Hematopoietic multipotent progenitor cell treated with erythropoietin and hydrocortisone succinate and interleukin-3 and kit ligand, for 8 days (in vitro differentiated cells): ENCODE measurements around the gene HOOK2.

Experiments used
- DNase-seq: peaks from one replicate; pipeline ENCODE4 v3.0.0-alpha.2; 2015

HOOK2 gene

DNA sequence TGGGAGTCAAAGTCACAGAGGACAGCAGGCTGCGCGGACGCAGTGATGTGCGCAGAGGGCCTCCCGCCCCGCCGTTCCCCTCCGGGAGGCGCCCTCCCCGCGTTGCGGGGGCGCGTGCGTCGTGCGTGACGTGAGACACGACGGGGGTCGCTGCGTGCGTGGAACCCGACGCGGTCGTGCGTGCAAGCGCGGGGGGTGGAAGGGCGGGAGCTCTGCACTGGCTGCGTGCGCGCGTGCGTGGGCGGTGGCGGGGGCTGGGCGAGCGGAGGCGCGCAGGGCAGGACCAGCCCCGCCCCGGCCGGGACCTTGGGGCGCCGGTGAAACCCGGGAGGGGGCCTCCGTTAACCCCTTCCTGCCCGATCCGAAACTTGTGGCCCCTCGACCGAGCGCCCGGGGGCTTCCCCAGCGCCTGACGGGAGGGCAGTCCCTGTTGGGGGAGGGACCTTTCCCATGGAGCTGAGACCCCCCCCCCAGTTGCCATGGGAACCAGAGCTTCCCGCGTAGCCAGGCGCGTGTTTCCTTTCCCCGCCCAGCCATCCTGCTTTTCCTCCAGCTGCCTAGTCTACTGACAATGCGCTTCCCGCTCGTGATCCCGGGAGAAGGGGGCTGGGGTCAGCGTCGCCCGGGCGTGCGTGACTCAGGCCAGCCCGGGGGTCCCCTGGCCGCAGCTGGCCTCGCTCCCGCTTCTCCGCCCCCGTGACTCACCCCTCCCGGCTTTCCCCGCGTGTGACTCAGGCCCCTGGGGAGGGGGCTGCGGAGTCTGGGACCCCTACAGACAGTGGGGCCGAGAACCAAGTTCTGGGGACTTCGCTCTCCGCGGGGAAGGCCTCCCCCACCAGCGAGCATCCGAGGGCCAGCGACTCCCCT lies 7.3 kb upstream of the HOOK2 start:
- peak; percentile 75 for DNase-seq

DNA sequence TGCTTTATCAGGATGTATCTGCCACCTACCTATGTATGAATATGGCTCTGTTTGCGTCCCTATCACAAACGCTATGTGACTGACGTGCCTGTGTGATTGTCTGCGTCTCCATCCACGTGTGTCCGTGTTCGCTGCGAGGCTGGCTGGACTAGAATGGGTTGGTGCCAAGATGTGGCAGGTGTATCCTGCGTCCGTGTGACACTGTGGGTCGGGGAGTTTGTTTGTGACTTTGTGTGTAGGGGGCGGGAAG lies 6.7 kb upstream of the HOOK2 start:
- no peak for DNase-seq

DNA sequence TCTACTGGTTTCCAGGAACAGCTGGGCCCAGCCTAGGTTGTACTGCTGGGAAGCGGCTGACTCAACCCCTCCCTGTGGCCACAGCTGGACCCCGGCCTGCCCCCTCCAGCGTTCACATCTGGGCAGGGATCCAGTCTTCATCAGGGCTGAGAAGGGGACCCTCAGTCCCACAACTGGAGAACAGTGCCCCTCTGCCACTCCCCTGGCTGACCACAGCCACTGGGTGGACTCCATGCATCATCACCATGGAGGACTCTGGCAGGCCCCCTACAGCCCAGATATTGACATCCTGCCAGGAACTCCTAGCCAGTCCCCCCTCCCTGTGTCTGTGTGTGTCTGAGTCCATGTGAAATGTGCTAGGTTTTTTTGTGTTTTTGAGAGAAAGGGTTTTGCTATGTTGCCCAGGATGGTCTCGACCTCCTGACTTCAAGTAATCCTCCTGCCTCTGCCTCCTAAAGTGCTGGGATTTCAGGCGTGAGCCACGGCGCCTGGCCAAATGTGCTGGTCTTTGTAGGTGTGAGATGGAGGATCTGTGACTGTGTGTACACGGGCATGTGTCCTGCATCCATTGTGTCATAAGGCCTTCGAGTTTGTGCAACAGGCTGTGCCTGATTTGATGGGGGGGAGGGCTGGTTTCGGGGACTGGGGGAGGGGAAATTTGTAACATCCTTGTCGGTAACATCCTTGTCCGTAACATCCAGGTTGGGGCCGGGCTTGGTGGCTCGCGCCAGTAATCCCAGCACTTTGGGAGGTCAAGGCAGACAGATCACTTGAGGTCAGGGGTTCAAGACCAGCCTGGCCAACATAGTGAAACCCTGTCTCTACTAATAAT lies 4.0 kb upstream of the HOOK2 start:
- DNase-seq: peak; percentile 64

DNA sequence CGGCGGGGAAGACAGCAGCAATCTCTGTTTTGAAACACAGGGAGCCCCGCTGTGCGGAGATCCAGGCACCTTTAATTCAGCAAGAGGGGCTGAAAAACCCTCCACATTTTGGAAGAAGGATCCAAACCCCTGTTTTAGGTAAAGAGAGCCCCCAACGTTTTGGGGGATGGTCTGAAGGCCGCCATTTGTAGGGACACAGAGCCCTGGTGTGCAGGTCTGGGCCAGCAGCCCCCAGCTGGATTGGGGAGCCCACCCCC lies 3.5 kb upstream of the HOOK2 start:
- DNase-seq: no peak

DNA sequence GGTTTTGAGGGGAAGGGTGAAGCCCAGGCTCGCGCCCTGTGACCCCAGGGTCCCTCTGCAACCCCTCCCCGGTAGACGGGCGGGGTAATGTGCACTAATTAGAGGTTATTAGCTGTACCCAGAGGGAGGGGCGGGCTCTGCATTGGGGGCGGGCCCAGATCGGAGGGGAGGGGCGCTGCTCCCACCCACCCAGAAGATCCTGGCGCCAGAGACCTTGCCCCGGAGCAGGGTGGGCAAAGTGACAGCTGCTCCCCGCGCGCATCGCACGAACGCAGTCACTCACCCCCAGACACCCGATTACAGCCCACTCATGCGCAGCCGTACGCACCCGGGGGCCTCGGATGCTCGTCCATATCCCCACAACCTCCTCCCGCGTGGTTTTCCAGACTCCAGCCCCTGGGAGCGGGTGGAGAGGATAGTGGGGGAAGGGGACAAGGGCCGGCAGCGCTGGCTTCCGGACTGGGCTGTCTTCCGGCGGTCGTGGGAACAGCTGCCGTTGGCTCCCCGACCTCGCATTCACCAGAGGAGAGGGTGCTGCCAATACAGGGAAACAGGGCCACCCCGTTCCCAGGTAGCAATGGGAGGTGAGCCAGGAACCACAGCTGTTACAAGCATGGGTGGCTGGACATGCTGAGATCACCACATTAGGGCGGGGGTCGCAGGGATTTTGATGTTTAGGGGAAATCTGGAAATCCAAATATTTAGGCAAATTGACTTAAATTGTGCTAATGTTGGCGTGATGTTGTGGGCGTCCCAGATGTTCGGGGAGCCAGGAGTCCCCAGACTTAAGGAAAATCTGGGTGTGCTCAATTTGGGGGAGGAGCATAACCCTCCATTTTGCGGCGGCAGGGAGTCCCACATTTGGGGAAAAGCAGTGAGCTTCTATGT lies 2.9 kb upstream of the HOOK2 start:
- peak; percentile 51 for DNase-seq

DNA sequence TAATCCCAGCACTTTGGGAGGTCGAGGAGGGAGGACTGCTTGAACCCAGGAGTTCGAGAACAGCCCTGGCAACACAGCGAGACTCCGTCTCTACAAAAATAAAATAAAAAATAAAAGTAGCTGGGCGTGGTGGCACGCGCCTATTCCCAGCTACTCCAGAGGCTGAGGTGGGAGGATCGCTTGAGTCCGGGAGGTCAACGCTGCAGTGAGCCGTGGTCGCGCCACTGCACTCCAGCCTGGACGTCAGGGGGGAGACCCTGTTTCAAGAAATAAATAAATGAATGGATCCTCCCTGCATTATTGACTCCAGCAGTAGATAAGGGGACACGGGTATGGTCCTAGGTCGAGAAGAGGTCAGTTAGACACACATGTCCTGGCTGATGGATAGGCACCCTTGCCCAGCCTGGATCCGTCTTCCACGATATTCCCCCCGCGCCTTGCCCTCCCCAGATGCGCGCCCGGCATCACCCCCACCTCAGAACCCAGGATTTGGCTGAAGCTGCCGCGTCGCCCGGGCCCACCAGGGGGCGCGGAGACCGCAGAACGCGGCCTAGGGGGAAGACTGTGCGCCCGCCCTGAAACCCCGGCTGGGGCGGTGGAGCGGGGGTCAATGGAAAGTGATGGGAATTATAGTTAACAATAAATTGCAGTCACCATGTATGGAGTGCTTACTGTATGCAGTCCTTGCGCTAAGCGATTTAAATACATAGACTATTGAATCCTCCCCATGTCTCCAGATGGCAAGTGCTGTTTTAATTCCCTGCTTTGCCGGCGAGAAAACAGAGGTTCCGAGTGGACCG lies 2.1 kb upstream of the HOOK2 start:
- DNase-seq: peak; percentile 75

DNA sequence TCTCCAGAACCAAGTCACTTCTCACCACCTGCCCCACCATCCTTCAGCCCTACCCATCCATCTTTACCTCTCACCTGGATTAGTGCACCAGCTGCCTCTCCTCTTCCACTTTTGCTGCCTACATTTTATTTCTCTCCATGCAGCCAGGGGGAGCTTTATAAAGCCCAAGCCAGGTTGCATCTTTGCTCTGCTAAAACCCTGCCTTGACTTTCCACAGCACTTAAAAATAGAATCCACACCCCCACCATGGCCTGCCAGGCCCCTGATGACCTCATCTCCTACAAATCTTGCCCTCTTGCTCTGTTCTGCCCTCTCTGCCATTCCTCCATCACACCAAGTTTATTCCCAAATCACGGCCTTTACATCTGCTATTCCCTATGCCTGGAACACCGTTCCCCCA lies 1.8 kb downstream of the HOOK2 start:
- DNase-seq: peak; percentile 43

DNA sequence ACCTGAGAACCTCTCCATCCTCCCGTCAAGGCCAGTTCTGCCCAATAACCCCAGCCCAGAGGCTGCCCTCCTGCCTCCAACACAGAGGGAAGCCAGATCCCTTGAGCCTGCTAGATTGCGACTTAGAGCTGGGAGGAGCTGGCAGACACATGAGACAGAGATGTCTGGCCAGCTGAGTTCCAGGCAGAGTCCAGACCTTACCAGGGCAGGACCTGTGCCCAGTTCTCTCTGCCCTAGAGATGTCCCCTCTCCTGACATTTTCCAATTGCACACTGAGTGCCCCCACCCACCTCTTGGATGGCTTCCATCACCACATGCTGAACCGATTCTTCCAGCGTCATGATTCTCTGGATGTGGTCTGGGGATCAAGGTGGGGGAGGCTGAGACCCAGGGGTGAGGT lies 3.0 kb downstream of the HOOK2 start:
- no peak for DNase-seq

DNA sequence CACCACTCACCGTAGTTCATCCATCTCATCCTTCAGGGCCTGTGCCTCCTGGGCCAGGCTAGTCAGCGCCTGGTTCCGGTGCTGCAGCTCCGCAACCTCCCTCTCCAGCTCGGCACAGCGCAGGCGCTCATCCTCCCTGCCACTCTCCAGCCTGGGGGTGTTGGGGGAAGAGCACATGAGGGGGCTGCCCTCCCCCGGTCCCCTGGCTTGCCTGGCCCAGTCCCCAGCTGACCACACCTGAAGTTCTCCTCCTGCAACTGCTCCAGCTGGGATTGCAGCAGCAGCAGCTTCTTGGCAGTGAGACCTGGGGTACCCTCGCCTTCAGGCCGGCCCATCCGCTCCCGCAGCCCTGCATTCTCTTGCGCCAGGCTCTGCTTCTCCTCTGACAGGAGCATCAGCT lies 4.4 kb downstream of the HOOK2 start:
- DNase-seq: no peak

DNA sequence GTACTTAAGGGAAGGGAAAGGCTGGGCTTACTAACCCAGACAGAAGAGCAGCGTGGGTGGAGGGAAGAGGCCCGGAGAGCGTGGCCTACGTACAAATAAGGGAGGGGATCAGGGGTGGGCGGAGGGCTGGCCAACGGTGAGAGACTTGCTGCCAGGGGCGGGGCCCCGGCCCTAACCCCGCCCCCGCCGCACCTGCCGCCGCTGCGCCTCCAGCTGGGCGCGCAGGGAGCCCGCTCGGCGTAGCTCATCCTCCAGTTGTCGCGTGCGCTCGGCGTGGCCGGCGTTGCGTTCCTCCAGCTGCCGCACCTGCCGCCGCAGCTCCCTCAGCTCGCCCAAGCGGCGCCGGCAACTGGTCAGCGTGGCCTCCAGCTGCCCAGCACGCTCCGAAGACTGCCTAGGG lies 5.7 kb downstream of the HOOK2 start:
- DNase-seq: peak; percentile 36

DNA sequence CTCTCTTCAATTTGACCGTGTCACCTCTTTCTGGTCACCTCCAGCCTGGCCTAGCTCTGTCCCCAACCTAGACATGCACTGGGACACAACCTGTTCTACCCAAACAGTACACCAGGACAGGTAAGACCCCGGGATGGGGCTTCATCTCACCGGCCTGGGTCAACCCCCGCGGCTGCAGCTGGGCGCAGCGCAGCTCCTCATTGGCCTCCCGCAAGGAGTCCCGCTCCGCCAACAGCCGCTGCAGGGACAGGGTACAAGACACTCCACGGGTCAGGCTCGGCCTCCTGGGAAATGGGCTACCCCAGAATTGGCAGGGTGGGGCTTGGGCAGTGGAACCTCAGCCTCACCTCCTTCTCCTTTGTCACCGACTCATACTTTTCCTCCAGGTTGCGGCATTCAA lies 7.7 kb downstream of the HOOK2 start:
- DNase-seq: no peak

DNA sequence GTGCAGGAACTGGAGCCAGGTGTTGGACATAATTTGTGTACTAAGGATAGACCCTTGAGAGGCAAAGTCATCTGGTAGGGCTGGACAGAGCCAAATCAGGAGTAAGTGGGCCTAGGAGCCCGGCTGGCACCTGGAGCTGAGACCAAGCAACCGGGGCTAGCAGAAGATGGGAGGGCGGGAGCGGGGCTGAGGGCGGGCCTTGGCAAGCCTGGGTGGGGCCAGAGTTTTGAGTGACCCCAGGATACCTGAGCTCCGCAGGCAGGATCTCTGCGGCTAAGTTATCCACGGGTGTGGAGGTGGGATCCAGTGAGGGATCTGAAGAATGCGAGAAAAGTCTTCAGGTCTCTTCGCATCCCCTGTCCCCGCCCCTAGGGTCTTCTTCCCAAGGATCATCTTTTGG lies 8.2 kb downstream of the HOOK2 start:
- no peak for DNase-seq

DNA sequence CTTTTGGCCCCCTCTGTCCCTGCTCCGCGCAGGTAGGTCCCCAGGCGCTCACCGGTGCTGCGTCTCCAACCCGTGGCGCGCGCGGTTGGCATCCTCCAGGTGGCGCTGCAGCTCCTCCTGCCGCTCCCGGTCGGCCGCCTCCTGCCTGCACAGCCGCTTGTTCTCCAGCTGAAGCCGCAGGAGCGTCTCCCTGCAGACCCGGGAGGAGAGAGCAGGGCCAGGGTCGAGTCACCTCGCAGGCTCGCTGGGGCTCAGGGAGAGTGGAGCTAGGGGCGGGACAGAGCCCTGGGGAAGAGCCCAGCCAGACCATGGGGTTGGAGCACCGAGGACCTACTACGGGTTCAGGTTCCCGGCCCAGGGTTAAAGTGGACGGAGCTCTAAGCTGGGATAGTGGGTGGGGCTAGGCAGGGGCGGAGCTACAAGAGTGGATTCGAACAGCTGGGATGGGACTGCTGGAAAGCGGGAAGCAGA lies 9.3 kb downstream of the HOOK2 start:
- no peak for DNase-seq

DNA sequence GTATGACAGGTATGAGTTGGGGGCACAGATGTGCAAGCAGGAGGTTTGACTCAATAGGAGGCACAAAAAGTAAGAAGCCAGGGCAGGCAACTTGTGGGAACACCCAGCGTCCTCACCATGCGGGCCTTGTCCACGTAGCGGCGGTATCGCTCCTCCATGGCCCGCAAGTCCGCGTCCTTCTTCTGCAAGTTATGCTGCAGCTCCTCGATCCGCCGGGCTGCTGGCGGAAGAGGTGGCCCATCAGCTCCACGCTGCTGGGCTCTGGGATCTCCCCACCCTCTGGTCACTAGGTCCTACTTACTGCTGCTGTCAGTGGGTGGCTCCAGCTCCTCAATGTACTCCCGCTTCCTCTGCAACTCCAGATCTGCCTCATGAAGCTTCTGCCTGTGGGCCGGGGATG lies 10.7 kb downstream of the HOOK2 start:
- DNase-seq: no peak

DNA sequence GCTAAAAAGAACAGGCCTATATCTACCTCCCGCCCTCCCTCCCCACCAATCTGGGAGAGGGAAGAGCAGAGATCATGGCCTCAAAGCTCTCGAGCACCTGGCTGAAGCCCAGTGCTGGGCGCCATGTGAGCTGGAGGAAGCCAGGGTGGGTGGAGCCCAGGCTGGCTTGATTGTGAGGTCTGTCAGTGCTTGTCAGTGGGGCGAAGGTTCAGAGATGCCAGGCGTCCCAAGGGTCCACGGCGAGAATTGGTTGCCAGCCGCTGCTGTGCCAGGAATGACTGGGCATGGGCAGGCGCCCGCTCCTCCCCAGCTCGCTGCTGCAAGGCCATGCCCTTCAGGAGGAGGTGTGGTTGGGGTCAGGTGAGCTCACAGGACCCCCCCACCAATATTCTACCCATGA lies 12.3 kb downstream of the HOOK2 start:
- DNase-seq: no peak

DNA sequence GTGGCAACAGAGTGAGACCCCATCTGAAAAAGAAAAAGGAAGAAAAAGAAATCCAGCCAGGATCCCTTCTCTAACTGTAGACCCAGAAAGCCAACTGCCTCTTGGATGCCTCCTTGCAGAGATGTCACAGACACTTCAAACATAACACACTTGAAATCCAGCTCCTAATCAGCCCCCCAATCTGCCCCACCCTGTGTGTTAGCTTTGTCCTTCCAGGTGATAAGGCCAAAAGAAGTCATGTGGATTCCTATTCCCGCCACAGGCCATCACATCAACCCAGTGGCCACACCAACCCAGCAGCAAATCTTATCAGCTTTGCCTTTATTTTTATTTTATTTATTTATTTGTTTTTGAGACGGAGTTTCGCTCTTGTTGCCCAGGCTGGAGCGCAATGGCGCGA lies 15.7 kb downstream of the HOOK2 start:
- no peak for DNase-seq

DNA sequence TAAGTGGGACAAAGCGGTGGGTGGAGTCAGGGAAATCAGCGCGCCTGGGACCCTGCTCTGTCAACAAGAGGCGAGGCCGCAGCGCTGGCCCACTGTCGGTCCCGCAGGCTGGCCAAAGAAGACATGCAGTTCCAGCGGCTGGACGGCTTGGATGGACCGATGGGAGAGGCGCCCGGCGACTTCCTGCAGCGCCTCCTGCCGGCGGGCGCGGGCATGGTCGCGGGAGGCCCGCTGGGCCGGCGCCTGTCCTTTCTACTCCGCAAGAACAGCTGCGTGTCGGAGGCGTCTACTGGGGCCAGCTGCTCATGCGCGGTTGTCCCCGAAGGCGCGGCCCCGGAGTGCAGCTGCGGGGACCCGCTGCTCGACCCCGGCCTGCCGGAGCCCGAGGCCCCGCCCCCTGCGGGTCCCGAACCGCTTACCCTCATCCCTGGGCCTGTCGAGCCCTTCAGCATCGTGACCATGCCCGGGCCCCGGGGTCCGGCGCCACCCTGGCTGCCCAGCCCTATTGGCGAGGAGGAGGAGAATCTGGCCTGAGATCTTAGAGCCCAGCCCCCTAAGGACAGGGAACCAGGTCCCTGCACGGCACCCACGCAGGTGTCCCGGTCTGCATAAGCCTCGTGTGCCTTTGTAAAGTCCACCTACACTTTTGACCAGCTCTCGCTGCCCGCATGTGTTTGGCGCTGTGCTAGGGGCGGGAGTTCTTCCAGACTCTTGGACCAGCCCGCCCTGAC lies 17.6 kb downstream of the HOOK2 start:
- peak; percentile 68 for DNase-seq

DNA sequence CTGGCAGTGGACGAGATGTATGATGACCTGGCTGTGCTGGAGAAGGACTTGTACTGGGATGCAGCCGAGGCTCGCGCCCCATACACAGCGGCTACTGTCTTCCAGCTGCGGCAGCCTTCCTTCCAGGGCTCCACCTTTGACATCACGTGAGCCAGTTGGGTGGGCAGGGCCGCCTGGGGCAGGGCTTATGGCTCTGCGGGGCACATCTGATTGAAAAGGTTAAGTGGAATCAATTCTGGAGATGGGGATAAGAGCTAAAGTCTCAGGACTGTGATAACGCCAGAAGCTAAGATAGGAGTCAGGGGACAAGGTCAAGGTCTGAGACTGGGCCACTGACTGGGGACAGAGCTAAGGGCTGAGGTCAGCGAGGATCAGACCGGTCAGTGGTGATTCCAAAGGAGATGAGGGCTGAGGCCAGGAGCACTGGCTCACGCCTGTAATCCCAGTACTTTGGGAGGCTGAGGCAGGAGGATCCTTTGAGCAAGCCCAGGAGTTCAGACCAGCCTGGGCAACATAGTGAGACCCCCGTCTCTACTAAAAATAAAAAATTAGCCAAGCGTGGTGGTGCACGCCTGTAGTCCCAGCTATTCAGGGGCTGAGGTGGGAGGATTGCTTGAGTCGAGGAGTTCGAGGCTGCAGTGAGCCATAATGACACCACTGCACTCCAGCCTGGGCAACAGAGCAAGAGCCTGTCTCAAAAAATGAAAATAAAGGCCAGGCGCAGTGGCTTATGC lies 19.0 kb downstream of the HOOK2 start:
- no peak for DNase-seq

DNA sequence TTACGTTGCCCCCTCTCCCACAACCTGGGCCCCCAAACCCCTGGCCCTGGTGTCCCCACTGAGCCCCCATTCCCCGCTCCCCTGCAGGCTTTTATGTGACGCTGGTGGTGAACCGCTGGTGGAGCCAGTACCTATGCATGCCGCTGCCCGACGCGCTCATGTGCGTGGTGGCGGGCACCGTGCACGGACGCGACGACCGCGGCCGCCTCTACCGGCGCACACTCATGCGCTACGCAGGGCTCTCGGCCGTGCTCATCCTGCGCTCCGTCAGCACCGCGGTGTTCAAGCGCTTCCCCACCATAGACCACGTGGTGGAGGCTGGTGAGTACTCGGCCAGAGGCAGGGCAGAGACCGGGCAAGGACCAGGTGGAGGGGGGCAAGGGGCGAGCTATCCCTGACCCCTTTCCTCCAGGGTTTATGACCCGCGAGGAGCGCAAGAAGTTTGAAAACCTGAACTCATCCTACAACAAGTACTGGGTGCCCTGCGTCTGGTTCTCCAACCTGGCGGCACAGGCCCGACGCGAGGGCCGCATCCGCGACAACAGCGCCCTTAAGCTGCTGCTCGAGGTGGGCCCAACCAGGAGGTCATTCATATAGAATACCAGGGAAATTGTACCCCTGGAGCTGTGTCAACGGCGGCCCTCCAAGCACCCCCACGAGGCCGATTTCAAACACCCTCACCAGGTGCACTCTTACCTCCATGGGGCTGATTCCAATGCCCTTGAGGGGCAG lies 20.7 kb downstream of the HOOK2 start:
- DNase-seq: no peak

DNA sequence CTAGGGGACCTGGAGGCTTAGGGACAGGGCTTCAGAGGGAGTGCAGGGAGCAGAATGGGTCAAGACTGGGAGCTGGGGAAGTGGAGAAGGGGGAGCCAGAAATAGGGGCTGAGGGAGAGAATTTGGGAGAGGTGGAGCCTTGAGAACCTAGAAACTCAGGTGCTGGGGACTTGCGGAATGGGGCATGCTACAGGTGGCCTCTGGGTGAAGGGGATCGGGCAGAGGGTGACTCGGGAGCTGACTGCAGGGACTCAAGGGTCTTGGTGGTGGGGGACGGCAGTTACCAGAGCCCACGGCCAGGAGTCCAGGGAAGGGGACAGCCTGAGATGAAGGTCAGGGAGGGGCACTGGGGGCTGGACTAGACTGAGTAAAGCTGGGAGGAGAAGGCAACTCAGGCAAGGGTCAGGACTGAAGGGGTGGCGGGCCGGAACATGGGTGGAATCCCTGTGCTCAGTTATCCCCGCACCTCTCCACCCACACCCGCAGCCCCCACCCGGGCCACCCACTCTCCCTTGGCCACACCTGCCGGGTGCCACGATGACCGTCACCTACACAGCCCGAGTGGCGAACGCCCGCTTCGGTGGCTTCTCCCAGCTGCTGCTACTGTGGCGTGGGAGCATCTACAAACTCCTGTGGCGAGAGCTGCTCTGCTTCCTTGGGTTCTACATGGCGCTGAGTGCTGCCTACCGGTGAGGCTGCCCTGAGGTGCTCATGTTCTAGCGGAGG lies 23.1 kb downstream of the HOOK2 start:
- no peak for DNase-seq
